Smooth muscle cell of the brain vasculature (primary cell): Measurements from ENCODE around the gene RUSF1.
"Not testable (repeated sequence)": the region's sequence is repeated elsewhere in the genome, so short reads cannot be mapped to it uniquely, and the experiment has no call there.

Experiments
- DNase-seq: peaks from one replicate; pipeline ENCODE4 v3.0.0-alpha.2; 2012; ENCODE audit warnings: low read depth, low spot score

The RUSF1 gene

DNA sequence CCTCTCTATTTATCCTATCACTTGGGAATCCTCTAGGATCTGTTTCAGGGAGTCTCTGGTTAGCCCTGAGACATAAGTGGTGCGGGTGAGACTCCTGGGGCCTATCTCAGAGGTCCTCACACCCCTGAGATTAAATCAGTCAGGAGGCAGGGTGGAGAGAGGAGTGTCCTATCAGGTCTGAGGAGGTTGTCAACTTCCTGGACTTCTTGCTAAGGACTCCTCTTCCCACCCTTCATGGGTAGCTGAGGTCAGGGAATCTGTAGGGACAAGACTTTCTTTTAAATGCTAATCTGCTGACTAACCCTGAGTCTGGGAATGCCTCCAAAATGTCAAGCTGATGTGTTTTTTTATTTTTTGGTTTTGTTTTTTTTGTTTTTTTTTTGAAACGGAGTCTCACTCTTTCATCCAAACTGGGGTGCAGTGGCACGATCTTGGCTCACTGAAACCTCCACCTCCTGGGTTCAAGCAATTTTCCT, 55.5 kb downstream of the RUSF1 start:
- peak; percentile 73 for DNase-seq

DNA sequence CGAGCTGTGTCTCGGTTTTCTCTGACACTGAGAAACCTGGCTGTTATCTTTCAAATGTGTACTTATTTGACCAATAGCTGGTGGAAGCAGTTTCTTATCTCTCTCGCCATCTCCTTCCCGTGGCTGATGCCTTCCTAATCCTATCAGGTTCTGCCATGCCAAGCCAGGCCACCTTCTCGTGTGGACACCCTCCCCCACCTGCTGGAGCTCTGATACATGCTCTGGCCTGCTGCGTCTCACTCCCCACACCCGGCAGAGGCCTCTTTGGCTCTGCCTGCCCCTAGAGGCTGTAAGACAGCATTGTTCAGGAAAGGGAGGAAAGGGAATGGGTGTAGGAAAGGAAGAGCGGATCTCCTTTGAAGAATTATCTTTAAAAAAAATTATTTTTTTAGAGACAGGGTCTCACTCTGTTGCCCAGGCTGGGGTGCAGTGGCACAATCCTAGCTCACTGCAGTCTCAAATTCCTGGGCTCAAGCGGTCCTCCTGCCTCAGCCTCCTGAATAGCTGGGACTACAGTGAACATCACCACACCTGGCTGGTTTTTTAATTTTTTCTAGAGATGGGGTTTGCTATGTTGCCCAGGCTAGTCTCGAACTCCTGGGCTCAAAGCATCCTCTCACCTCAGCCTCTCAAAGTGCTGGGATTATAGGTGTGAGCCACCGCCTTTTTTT, 56.4 kb downstream of the RUSF1 start:
- DNase-seq: no peak

DNA sequence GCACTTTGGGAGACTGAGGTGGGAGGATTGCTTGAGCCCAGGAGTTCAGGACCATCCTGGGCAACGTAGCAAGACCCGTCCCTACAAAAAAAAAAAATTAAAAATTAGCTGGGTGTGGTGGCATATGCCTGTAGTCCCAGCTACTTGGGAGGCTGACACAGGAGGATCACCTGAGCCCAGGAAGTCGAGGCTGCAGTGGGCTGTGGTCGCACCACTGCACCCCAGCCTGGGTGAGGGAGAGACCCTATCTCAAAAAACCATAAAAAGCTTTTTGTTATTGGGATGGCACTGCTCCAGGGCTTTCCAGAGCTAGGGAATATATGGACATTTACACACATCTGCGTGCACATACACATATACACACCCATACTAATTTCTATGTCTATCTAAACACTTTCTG, 57.0 kb downstream of the RUSF1 start:
- DNase-seq: no peak

DNA sequence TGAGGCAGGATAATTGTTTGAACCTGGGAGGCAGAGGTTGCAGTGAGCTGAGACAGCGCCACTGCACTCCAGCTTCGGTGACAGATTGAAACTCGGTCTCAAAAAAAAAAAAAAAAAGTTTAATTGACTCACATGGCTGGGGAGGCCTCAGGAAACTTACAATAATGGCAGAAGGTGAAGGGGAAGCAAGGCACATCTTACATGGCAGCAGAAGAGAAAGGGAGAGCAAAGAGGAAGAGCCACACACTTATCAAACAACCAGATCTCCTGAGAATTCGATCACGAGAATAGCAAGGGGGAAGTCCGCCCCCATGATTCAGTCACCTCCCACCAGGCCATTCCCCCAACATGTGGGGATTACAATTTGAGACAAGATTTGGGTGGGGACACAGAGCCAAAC, 62.3 kb downstream of the RUSF1 start:
- not testable (repeated sequence) for DNase-seq

DNA sequence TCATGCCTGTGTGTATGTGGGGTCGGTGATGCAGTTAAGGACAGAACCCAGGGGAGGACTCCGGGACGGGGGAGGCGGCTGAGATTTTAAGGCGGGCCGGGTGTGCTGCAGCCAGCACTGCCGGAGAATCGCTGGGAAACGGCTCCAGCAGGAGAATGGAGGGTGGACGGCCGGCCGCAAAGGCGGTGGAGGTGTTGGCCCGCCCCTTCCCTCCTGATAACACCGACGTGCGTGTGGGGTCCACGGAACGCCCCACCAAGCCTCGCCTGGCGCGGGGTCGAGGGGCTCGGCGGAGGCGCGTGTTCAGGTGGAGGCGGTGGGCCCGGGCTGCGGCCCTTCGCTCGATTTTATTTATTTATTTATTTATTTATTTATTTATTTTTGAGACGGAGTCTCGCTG, 66.2 kb downstream of the RUSF1 start:
- DNase-seq: no peak

DNA sequence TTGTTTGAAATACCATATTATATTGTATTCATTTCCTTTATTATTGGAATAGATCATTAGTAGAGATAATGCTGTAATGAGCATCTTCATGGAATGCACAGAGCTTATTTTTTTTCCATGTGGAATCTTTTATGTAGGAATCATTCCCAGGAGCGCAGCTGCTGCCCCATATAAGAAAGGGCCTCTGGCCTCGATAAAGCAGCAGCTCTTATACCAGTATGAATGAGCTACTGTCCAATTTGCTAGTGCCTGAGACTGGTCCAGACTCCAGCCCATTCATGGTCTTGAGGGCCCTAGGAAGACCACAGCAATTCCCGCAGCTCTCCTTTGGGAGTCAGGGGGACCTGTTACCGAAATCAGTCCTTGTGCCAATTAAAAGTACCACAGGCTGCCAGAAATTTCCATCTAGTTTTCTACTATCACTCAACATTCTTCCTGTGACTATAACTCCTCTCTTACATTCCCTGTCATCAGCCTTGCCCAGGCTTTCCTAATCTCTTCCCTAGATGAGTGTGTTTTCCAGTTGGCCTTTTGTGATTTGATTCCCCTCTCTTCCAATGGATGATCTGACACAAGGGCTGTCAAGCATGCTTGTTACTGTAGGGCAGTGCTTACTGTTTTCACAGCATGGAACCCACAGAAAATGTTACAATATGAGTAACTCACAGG, 67.5 kb downstream of the RUSF1 start:
- DNase-seq: no peak

DNA sequence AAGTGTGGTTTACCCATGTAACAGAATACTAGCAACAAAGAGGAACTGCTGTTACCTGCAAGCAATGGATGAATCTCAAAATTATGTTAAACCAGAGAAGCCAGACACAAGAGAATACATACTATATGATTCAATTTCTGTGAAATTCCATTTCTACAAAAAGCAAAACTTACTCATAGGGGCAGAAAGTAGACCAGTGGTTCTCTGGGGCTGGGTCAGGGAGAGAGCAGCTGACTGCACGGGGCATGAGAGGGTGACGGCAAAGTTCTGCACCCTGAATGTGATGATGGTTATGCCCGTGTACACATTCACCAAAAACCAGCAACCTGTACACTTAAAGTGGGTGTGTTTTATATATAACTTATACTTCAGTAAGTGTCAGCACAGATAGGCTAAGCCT, 68.7 kb downstream of the RUSF1 start:
- no peak for DNase-seq
